Limb (tissue), 2 donors: ENCODE measurements around the gene TELO2.
"Not testable (repeated sequence)": the region's sequence is repeated elsewhere in the genome, so short reads cannot be mapped to it uniquely, and the experiment has no call there.

Experiments
- DNase-seq, 2 donors: peaks; one replicate each; pipeline ENCODE4 v3.0.0-alpha.2; 2016; ENCODE audit errors: extremely low spot score in 2 of 2

TELO2 gene

GRCh38 chr16:1457489-1458245 lies 35.5 kb upstream of the TELO2 start:
- no peak for DNase-seq

- no peak for DNase-seq
These were observed 34.7 kb upstream of the TELO2 start for GRCh38 chr16:1458336-1458976.

- DNase-seq, result no peak
These were observed 34.2 kb upstream of the TELO2 start for GRCh38 chr16:1458977-1459341.

- DNase-seq, result no peak
These were observed 33.2 kb upstream of the TELO2 start for GRCh38 chr16:1459967-1460366.

GRCh38 chr16:1460602-1461138 lies 32.5 kb upstream of the TELO2 start:
- no peak for DNase-seq

GRCh38 chr16:1461146-1461545 lies 32.0 kb upstream of the TELO2 start:
- no peak for DNase-seq

- no peak for DNase-seq
These were observed 28.8 kb upstream of the TELO2 start for GRCh38 chr16:1464196-1464893.

- DNase-seq, result no peak
These were observed 28.1 kb upstream of the TELO2 start for GRCh38 chr16:1464894-1465566.

GRCh38 chr16:1465567-1465915 lies 27.6 kb upstream of the TELO2 start:
- DNase-seq, result no peak

GRCh38 chr16:1466054-1466453 lies 27.1 kb upstream of the TELO2 start:
- DNase-seq, result no peak

- no peak for DNase-seq
These were observed 26.1 kb upstream of the TELO2 start for GRCh38 chr16:1466968-1467521.

- DNase-seq, result no peak
These were observed 24.7 kb upstream of the TELO2 start for GRCh38 chr16:1468426-1468810.

GRCh38 chr16:1469141-1469540 lies 24.0 kb upstream of the TELO2 start:
- not testable (repeated sequence) for DNase-seq

GRCh38 chr16:1469693-1470201 lies 23.4 kb upstream of the TELO2 start:
- no peak for DNase-seq

GRCh38 chr16:1470481-1471251 lies 22.5 kb upstream of the TELO2 start:
- DNase-seq, result no peak

- DNase-seq, result no peak
These were observed 21.5 kb upstream of the TELO2 start for GRCh38 chr16:1471569-1472194.

- DNase-seq, result no peak
These were observed 20.2 kb upstream of the TELO2 start for GRCh38 chr16:1472974-1473373.

- DNase-seq, result no peak
These were observed 18.9 kb upstream of the TELO2 start for GRCh38 chr16:1474082-1474795.

GRCh38 chr16:1474796-1475551 lies 18.2 kb upstream of the TELO2 start, which contains the start of gene CLCN7:
Gene CLCN7 (minus strand): TSS chr16:1475028. CDS start chr16:1474974, 54 bp downstream.
- DNase-seq, result peak; percentile 75 to 94
